HCT116 (cell line): ENCODE measurements around the gene ERMARD.

Source experiments
- CTCF ChIP-seq, 3 experiments: fragments of 200-600 bp in 1 of 3; sonication (generic) in 1 of 3; IDR thresholded peaks in 2 of 3; conservative IDR thresholded peaks in 1 of 3; 2 replicates each; pipeline ENCODE4 v1.5.1; 2012 to 2017; ENCODE audit warnings: low read depth in 2 of 3, low read length in 2 of 3, antibody characterized with exemption in 1 of 3, borderline replicate concordance in 1 of 3, control low read depth in 1 of 3, mild to moderate bottlenecking in 1 of 3, mixed read lengths in 1 of 3, mixed run types in 1 of 3, moderate library complexity in 1 of 3; ENCODE audit not compliant: insufficient read depth in 1 of 3
- EGR1 ChIP-seq: IDR thresholded peaks from 2 replicates; pipeline ENCODE4 v1.6.1; 2012; ENCODE audit warnings: low read depth
- POLR2A ChIP-seq: IDR thresholded peaks from 2 replicates; pipeline ENCODE4 v1.7.0; 2011; ENCODE audit warnings: borderline replicate concordance; ENCODE audit not compliant: insufficient read depth, insufficient read length; ENCODE audit errors: extremely low read depth
- POLR2AphosphoS5 ChIP-seq: IDR thresholded peaks from 2 replicates; pipeline ENCODE4 v1.6.1; 2011; ENCODE audit warnings: mild to moderate bottlenecking, low read depth, low read length, moderate library complexity
- YY1 ChIP-seq: IDR thresholded peaks from 2 replicates; pipeline ENCODE4 v1.6.1; 2011; ENCODE audit warnings: low read length, low read depth, moderate library complexity, mild to moderate bottlenecking; ENCODE audit not compliant: insufficient replicate concordance; ENCODE audit errors: extremely low read depth
- TF ChIP-seq, protein P1 (sequence below): IDR thresholded peaks from 2 replicates; pipeline ENCODE4 v1.6.1; 2012; ENCODE audit warnings: low read depth

DNA sequence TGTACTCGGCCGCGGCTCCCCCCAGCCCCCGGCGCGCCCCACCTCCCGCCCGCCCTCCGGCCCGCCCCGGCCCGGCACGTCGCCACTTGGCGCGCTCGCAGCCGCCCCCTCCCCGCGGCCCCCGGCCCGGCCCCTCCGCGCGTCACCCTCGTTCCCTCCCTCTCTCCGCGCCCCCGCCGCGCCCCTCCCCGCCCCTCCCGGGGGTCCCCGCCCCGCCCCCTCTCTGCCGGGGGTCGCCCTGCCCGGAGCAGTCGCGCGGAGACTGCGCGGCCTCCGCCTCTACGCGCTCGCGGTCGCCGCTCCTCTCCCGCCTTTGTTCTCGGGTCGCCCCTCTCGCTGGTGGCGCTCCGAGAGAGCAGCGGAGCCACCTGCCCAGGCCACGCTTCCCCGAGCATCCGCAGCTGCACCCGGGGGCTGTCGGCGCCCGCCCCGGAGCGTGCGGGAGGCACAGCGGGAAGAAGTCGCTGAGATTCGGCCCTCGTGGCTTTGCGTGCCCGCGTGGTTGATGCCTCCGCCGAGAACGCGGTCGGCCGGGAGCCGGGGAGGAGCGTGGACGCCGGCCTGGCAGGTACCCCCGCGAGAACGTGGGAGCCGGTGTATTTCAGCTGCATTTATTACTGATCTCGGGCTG lies 26.8 kb upstream of the ERMARD start, which contains the start of gene PHF10:
- TF ChIP-seq POLR2A (no peak), CTCF (IDR thresholded peaks at IDR 0.05 in 2 of 3, conservative IDR thresholded peaks at IDR 0.05 in 1 of 3; ENCODE audit: borderline replicate concordance in 1 of 3, insufficient read depth in 1 of 3, low read depth in 2 of 3, low read length in 2 of 3) (no peak), EGR1 (no peak), POLR2AphosphoS5 (no peak), YY1 (no peak)
- TF ChIP-seq, protein P1, sequence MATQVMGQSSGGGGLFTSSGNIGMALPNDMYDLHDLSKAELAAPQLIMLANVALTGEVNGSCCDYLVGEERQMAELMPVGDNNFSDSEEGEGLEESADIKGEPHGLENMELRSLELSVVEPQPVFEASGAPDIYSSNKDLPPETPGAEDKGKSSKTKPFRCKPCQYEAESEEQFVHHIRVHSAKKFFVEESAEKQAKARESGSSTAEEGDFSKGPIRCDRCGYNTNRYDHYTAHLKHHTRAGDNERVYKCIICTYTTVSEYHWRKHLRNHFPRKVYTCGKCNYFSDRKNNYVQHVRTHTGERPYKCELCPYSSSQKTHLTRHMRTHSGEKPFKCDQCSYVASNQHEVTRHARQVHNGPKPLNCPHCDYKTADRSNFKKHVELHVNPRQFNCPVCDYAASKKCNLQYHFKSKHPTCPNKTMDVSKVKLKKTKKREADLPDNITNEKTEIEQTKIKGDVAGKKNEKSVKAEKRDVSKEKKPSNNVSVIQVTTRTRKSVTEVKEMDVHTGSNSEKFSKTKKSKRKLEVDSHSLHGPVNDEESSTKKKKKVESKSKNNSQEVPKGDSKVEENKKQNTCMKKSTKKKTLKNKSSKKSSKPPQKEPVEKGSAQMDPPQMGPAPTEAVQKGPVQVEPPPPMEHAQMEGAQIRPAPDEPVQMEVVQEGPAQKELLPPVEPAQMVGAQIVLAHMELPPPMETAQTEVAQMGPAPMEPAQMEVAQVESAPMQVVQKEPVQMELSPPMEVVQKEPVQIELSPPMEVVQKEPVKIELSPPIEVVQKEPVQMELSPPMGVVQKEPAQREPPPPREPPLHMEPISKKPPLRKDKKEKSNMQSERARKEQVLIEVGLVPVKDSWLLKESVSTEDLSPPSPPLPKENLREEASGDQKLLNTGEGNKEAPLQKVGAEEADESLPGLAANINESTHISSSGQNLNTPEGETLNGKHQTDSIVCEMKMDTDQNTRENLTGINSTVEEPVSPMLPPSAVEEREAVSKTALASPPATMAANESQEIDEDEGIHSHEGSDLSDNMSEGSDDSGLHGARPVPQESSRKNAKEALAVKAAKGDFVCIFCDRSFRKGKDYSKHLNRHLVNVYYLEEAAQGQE, result no peak
